ENCODE data around the gene SLIRP. TPM values are rescaled to one million over a fixed set of nuclear protein-coding genes. Genes with fewer than 3 reads are reported as not detected.

SLIRP gene
- total RNA-seq, 1 experiment from 2014 or later, result 318 TPM

DNA sequence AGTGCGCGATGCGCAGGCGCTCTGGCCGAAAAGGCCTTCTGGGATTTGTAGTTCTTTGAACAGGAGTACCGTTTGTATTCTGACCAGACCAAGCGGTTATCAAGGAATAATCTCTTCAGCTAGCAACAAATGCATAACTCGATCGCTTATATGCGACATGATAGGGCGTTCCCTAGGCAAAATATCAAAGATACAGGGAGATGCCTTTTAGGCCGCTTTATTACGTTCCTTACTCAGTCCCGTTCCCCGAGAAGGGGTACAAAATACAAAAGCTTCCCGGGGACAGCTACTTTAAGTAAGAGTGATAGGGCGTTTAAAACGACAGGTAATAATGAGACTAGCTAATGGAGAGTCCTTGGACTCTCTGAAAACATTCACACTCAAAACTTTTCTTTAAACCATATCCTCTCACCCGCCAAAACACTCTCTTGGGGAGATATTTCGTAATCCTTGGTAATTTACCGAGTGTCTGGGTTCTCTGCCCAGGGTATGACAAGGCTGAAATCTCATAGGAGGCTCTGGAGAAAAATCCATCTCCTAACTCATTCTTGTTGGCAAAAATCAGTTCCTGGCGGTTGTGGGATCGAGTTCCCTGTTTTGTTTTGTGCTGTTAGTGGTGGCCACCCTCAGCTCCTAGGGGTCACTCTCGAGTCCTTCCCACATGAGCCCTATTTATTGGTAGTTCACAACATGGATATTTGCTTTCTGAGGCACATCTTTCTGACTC lies 53.5 kb downstream of the SLIRP start:
- intact Hi-C loops (cut with micrococcal nuclease; ENCODE audit: unreplicated experiment), result no loop called here
- peak; percentile 44 for DNase-seq (ENCODE audit: low spot score)
- TSS peak; percentile 77 for BruUV-seq (replicated peaks)

DNA sequence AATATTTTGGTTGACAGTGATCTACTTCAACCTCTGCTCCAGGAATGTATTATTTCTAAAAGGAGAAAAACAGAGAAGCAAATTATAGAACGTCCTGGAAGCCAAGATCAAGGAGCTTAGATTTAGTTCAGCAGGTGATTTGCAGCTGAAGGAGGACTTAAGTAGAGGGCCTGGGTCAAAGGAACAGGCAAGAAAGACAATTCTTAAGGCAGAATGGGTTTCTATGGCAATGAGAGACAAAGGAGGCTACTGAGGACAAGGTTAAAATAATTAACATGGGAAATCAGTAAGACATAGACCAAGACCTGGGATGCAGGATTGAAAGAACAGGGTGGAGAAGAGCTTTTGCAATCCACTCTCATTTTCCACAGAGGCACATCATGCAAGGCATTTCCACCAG lies 55.4 kb downstream of the SLIRP start:
- Histone ChIP-seq H3K36me3 (ENCODE audit: insufficient read depth, low read length, poor library complexity, severe bottlenecking) (peaks cover 5% of the 10 kb centered on the region), H3K9me3 (ENCODE audit: low read depth, low read length, poor library complexity, severe bottlenecking) (no peaks in the 10 kb centered on the region), H3K27me3 (replicated peaks; ENCODE audit: insufficient read depth, low read depth, low read length, poor library complexity) (no peaks in the 10 kb centered on the region), H3K27ac (ENCODE audit: low read depth, low read length, poor library complexity, severe bottlenecking) (no peak overlapping the region), H3K4me3 (ENCODE audit: low read depth, low read length, poor library complexity, severe bottlenecking) (no peak overlapping the region), H3K4me1 (ENCODE audit: insufficient read depth, low read length, poor library complexity, severe bottlenecking) (peaks cover 11% of the 10 kb centered on the region)
- ChIA-PET POLR2A (ENCODE audit: low non-redundant PET) (no interaction called here), CTCF (no interaction called here)
- no peak for TF ChIP-seq EZH2 (IDR thresholded peaks at IDR 0.05; ENCODE audit: borderline replicate concordance, low read depth, low read length, poor library complexity, severe bottlenecking)
- TF ChIP-seq, protein P1, sequence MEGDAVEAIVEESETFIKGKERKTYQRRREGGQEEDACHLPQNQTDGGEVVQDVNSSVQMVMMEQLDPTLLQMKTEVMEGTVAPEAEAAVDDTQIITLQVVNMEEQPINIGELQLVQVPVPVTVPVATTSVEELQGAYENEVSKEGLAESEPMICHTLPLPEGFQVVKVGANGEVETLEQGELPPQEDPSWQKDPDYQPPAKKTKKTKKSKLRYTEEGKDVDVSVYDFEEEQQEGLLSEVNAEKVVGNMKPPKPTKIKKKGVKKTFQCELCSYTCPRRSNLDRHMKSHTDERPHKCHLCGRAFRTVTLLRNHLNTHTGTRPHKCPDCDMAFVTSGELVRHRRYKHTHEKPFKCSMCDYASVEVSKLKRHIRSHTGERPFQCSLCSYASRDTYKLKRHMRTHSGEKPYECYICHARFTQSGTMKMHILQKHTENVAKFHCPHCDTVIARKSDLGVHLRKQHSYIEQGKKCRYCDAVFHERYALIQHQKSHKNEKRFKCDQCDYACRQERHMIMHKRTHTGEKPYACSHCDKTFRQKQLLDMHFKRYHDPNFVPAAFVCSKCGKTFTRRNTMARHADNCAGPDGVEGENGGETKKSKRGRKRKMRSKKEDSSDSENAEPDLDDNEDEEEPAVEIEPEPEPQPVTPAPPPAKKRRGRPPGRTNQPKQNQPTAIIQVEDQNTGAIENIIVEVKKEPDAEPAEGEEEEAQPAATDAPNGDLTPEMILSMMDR (conservative IDR thresholded peaks at IDR 0.05; ENCODE audit: low read depth, low read length), result no peak
- intact Hi-C loops (cut with micrococcal nuclease; ENCODE audit: unreplicated experiment), result no loop called here
- BruUV-seq (replicated peaks), result no TSS peak
- no peak for DNase-seq (ENCODE audit: low spot score)

More for the DNA sequence above, 53.5 kb downstream of the SLIRP start:
- H3K27me3 ChIP-seq (replicated peaks; ENCODE audit: insufficient read depth, low read depth, low read length, poor library complexity), result no peaks in the 10 kb centered on the region
- POLR2A ChIA-PET (ENCODE audit: low non-redundant PET), result no interaction called here
- H3K4me3 ChIP-seq (ENCODE audit: low read depth, low read length, poor library complexity, severe bottlenecking), result peak overlapping the region; percentile 85
- H3K4me1 ChIP-seq (ENCODE audit: insufficient read depth, low read length, poor library complexity, severe bottlenecking), result peaks cover 11% of the 10 kb centered on the region
- H3K27ac ChIP-seq (ENCODE audit: low read depth, low read length, poor library complexity, severe bottlenecking), result peak overlapping the region; percentile 82
- CTCF ChIA-PET, result interaction anchor here (0.6 kb wide), 1 partner anchor 384 kb away, joined by 3 read pairs; the partner anchor contains the start of genes SAMD15 and TMED8
- no peaks in the 10 kb centered on the region for H3K9me3 ChIP-seq (ENCODE audit: low read depth, low read length, poor library complexity, severe bottlenecking)
- peaks cover 5% of the 10 kb centered on the region for H3K36me3 ChIP-seq (ENCODE audit: insufficient read depth, low read length, poor library complexity, severe bottlenecking)
- no peak for TF ChIP-seq EZH2 (IDR thresholded peaks at IDR 0.05; ENCODE audit: borderline replicate concordance, low read depth, low read length, poor library complexity, severe bottlenecking)
- TF ChIP-seq, protein P1 (conservative IDR thresholded peaks at IDR 0.05; ENCODE audit: low read depth, low read length), result peak; percentile 29; the same call in 1 of the 2 replicates

- H3K27ac ChIP-seq (ENCODE audit: low read depth, low read length, poor library complexity, severe bottlenecking), result no peak overlapping the region
- intact Hi-C loops (cut with micrococcal nuclease; ENCODE audit: unreplicated experiment), result no loop called here
- no peak overlapping the region for H3K4me3 ChIP-seq (ENCODE audit: low read depth, low read length, poor library complexity, severe bottlenecking)
- no peaks in the 10 kb centered on the region for H3K9me3 ChIP-seq (ENCODE audit: low read depth, low read length, poor library complexity, severe bottlenecking)
- ChIA-PET CTCF (no interaction called here), POLR2A (ENCODE audit: low non-redundant PET) (no interaction called here)
- no peak for DNase-seq (ENCODE audit: low spot score)
- no peaks in the 10 kb centered on the region for H3K27me3 ChIP-seq (replicated peaks; ENCODE audit: insufficient read depth, low read depth, low read length, poor library complexity)
- TF ChIP-seq, protein P1 (conservative IDR thresholded peaks at IDR 0.05; ENCODE audit: low read depth, low read length), result no peak
- TF ChIP-seq EZH2 (IDR thresholded peaks at IDR 0.05; ENCODE audit: borderline replicate concordance, low read depth, low read length, poor library complexity, severe bottlenecking), result no peak
- peaks cover 3% of the 10 kb centered on the region for H3K36me3 ChIP-seq (ENCODE audit: insufficient read depth, low read length, poor library complexity, severe bottlenecking)
- H3K4me1 ChIP-seq (ENCODE audit: insufficient read depth, low read length, poor library complexity, severe bottlenecking), result peaks cover 11% of the 10 kb centered on the region
- no TSS peak for BruUV-seq (replicated peaks)
Observed at GRCh38 chr14:77763978-77764377, 56.1 kb downstream of the SLIRP start.

Other genes with a start within 250 kb of the SLIRP start
- gene ISM2, start 209.3 kb upstream of the SLIRP start, total RNA-seq (2021), result 4.3 and 5.1 TPM in 2 replicates
- 17.3 and 19.0 TPM in 2 replicates for gene SPTLC2, start 91.5 kb upstream of the SLIRP start, total RNA-seq (2021)
- 19.4 and 22.3 TPM in 2 replicates for gene ALKBH1, start 80 bp upstream of the SLIRP start, total RNA-seq (2021)
- gene SNW1, start 53.1 kb downstream of the SLIRP start, total RNA-seq (2021), result 143 and 154 TPM in 2 replicates
- 8.3 and 10.3 TPM in 2 replicates for gene ADCK1, start 92.0 kb downstream of the SLIRP start, total RNA-seq (2021)

Data from A673 (cell line).